Endodermal cell (in vitro differentiated cells): ENCODE results near the gene NCSTN. TPM values are rescaled to one million over a fixed set of nuclear protein-coding genes. Genes with fewer than 3 reads are reported as not detected.

Experiments used
- DNase-seq: peaks from one replicate; pipeline ENCODE4 v3.0.0-alpha.2; 2017
- H3K27ac ChIP-seq: 2 replicates; pipeline ENCODE4 v1.5.1; 2013; ENCODE audit warnings: mild to moderate bottlenecking, low read depth, low read length, moderate library complexity
- H3K27me3 ChIP-seq: 2 replicates; pipeline ENCODE4 v1.6.1; 2013; ENCODE audit warnings: mild to moderate bottlenecking, low read length, moderate library complexity; ENCODE audit not compliant: insufficient read depth, control insufficient read depth, poor library complexity, severe bottlenecking
- H3K36me3 ChIP-seq: 2 replicates; pipeline ENCODE4 v1.7.0; 2013; ENCODE audit warnings: mild to moderate bottlenecking, low read length, moderate library complexity; ENCODE audit not compliant: control insufficient read depth, insufficient read depth
- H3K4me1 ChIP-seq: one replicate; pipeline ENCODE4 v1.7.0; 2013; ENCODE audit warnings: low read length; ENCODE audit not compliant: control insufficient read depth, insufficient read depth
- H3K4me3 ChIP-seq: 2 replicates; pipeline ENCODE4 v1.5.1; 2013; ENCODE audit warnings: mild to moderate bottlenecking, low read length, moderate library complexity
- H3K9ac ChIP-seq: 2 replicates; pipeline ENCODE4 v1.6.1; 2013; ENCODE audit warnings: mild to moderate bottlenecking, low read length, moderate library complexity; ENCODE audit not compliant: poor library complexity, severe bottlenecking; ENCODE audit errors: extremely low read depth
- H3K9me3 ChIP-seq: 2 replicates; pipeline ENCODE4 v1.6.1; 2013; ENCODE audit warnings: mild to moderate bottlenecking, low read length, moderate library complexity; ENCODE audit not compliant: control insufficient read depth
- H3K27ac Mint-ChIP-seq: 2 replicates; pipeline ENCODE4 v1.8.0; 2020; ENCODE audit warnings: mixed read lengths
- H3K27me3 Mint-ChIP-seq: 2 replicates; pipeline ENCODE4 v1.8.0; 2021; ENCODE audit warnings: mild to moderate bottlenecking, mixed read lengths; ENCODE audit not compliant: insufficient read depth
- H3K36me3 Mint-ChIP-seq: 2 replicates; pipeline ENCODE4 v1.8.0; 2020; ENCODE audit warnings: low read depth, mixed read lengths
- H3K4me1 Mint-ChIP-seq: 2 replicates; pipeline ENCODE4 v1.8.0; 2020; ENCODE audit warnings: mixed read lengths
- H3K4me3 Mint-ChIP-seq: 2 replicates; pipeline ENCODE4 v1.8.0; 2020; ENCODE audit warnings: mild to moderate bottlenecking, moderate library complexity, mixed read lengths
- H3K9me3 Mint-ChIP-seq: 2 replicates; pipeline ENCODE4 v1.8.0; 2020; ENCODE audit warnings: mild to moderate bottlenecking, mixed read lengths
- CTCF ChIP-seq: fragments of 200-600 bp; sonication (generic); conservative IDR thresholded peaks from 2 replicates; pipeline ENCODE4 v1.5.0; 2021; ENCODE audit warnings: antibody characterized with exemption, mild to moderate bottlenecking
- WGBS, 2 experiments: methylation state at CpG; one replicate each; pipeline versions ENCODE4 v1.1.5 to v1.1.7; 2013; ENCODE audit warnings: missing lambda C conversion rate in 2 of 2, mixed read lengths in 1 of 2; ENCODE audit not compliant: insufficient coverage in 1 of 2, insufficient read length in 1 of 2; 5-methylcytosine and 5-hydroxymethylcytosine counted together
- total RNA-seq, 2 donors: library from RNA; stranded (reverse); fragmentation: NEBNext Ultra II Directional in 1 of 2; extraction: Animal tissue kit (Norgen Biotek cat#: 25700) in 1 of 2; gene quantifications; 2 replicates in 1 of 2; 3 replicates in 1 of 2; pipeline ENCODE4 v1.2.1, GENCODE V29; 2021

NCSTN gene
- total RNA-seq, 2 donors from 2014 or later, result 103 to 107 TPM

DNA sequence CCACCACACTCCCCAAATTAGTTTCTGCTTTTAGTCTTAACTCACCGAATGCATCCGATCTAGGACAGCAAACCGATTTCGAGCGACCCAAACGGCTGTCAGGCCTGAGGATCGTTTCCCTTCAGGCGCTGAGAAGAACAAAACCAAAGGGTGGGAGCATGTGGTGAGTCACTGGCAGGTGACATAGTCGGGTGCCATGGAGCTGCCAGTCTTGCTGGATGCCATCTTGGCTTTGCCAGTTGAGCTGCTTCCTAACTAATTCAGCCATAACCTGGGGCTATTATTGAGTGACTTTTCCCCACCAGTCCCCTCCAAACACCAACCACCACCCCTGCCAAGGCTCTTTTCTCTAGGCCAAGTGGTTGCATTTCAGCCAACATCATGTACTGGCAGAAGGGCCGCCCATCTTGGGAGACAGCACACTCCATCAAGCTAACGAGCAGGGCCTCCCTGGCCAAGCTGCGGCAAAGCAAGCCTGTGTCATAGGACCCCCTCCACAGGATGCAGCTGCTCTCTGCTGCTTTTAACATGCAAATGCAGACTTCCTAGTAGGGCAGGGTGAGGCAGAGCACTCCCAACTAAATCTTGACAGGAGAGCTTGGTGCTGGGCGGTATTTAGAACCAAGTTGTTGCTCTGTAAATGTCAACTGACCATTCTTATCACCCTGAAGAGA lies 35.9 kb upstream of the NCSTN start:
- 85 to 90% methylated on average over 9 to 13 of the region's 13 CpGs for WGBS, 2 experiments
- Histone ChIP-seq H3K9me3 (no peaks in the 10 kb centered on the region), H3K4me3 (no peak overlapping the region), H3K9ac (no peak overlapping the region), H3K27me3 (no peaks in the 10 kb centered on the region), H3K27ac (peak overlapping the region; percentile 53), H3K36me3 (peaks cover 88% of the 10 kb centered on the region), H3K4me1 (no peaks in the 10 kb centered on the region)
- TF ChIP-seq CTCF, result no peak
- Mint-ChIP-seq H3K36me3 (peaks cover 70% of the 10 kb centered on the region), H3K4me3 (no peak overlapping the region), H3K9me3 (no peaks in the 10 kb centered on the region), H3K27me3 (no peaks in the 10 kb centered on the region), H3K27ac (peak overlapping the region; percentile 10), H3K4me1 (peaks cover 7% of the 10 kb centered on the region)
- DNase-seq, result peak; percentile 78

DNA sequence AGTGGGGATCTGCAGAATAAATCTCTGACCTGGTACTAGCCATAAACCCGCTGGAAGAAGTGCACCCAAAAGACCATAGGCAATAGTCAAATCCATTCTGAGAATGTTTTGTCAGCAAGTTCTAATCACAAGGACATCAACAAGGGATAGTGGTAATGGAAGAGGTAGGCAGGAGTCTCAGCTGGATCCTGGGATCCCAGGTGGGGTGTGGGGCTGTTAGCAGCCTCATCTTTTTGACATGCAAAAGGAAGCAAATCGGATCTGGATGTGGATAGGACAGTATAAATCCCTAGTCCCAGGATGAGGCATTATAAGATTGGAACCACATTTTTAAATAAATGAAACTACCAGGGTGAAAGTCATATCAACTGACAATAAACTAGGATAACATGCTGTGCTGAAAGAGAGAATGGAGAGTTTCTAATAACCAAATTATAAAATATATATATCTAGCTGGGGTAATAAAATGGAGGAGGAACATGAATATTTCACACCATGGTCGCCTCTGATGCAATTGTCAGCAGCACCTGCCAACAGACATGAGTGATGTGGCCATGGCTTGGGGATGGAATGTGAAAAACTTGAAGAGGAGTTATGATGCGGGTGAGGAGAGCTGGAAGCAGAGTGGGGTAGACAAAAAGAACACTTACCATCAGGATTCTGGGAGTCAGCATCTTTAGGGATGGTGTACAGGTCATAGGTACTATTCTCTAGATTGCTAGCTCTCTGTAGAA lies 34.6 kb upstream of the NCSTN start:
- Mint-ChIP-seq H3K4me1 (peaks cover 7% of the 10 kb centered on the region), H3K27ac (no peak overlapping the region), H3K4me3 (no peak overlapping the region), H3K9me3 (no peaks in the 10 kb centered on the region), H3K36me3 (peaks cover 75% of the 10 kb centered on the region), H3K27me3 (no peaks in the 10 kb centered on the region)
- H3K36me3 ChIP-seq, result peaks cover 90% of the 10 kb centered on the region
- no peaks in the 10 kb centered on the region for H3K27me3 ChIP-seq
- H3K9ac ChIP-seq, result no peak overlapping the region
- TF ChIP-seq CTCF, result no peak
- no peaks in the 10 kb centered on the region for H3K9me3 ChIP-seq
- no peak for DNase-seq
- WGBS, 2 experiments, result 84 to 85% methylated on average over 3 to 4 of the region's 4 CpGs
- H3K27ac ChIP-seq, result no peak overlapping the region
- H3K4me1 ChIP-seq, result no peaks in the 10 kb centered on the region
- H3K4me3 ChIP-seq, result no peak overlapping the region

GRCh38 chr1:160309185-160309557 lies 34.0 kb upstream of the NCSTN start:
- peaks cover 7% of the 10 kb centered on the region for H3K4me1 Mint-ChIP-seq
- peak overlapping the region; percentile 24 for H3K27ac Mint-ChIP-seq
- no peak for DNase-seq
- H3K9me3 ChIP-seq, result no peaks in the 10 kb centered on the region
- H3K27ac ChIP-seq, result no peak overlapping the region
- no peak overlapping the region for H3K4me3 Mint-ChIP-seq
- H3K9ac ChIP-seq, result no peak overlapping the region
- no peaks in the 10 kb centered on the region for H3K9me3 Mint-ChIP-seq
- H3K27me3 ChIP-seq, result no peaks in the 10 kb centered on the region
- no peaks in the 10 kb centered on the region for H3K4me1 ChIP-seq
- H3K27me3 Mint-ChIP-seq, result no peaks in the 10 kb centered on the region
- no peak for TF ChIP-seq CTCF
- H3K36me3 Mint-ChIP-seq, result peaks cover 78% of the 10 kb centered on the region
- peaks cover 92% of the 10 kb centered on the region for H3K36me3 ChIP-seq
- H3K4me3 ChIP-seq, result no peak overlapping the region
